Suppressor macrophage (primary cell): Measurements from ENCODE around the gene SPINK4.

ENCODE experiments used
- DNase-seq, 4 experiments: peaks; one replicate each; pipeline ENCODE4 v3.0.0-alpha.2; 2020 to 2022
- total RNA-seq, 17 experiments: gene quantifications; one replicate each; lab custom pipeline; 2026; ENCODE audit warnings: mixed read lengths in 6 of 17, inconsistent platforms in 3 of 17; lab: John Stamatoyannopoulos, UW

SPINK4 gene, protein sequence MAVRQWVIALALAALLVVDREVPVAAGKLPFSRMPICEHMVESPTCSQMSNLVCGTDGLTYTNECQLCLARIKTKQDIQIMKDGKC
- total RNA-seq: 0 to 0.77 (median 0) reads per million in 17 experiments

- no peak for DNase-seq
These were observed at the start of gene SPINK4 for GRCh38 chr9:33239921-33240320. TSS of gene SPINK4 (plus strand) at chr9:33240167. CDS start at chr9:33240209, 42 bp downstream.

GRCh38 chr9:33192493-33193255 lies 47.3 kb upstream of the SPINK4 start:
- DNase-seq: no peak

DNA sequence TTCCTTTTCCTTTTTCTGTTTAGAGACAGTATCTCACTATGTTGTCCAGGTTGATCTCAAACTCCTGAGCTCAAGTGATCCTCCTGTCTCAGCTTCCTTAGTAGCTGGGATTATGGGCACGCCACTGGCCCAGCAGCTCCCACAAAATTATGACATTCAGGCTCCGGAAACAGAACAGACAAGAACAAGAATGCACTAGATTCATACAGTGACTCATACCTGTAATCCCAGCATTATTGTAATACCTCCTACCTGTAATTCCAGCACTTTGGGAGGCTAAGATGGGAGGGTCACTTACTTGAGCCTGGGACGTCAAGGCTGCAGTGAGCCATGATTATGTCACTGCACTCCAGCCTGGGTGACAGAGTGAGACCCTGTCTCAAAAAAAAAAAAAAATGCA lies 46.1 kb upstream of the SPINK4 start:
- no peak for DNase-seq

GRCh38 chr9:33196736-33197135 lies 43.2 kb upstream of the SPINK4 start:
- DNase-seq: no peak

DNA sequence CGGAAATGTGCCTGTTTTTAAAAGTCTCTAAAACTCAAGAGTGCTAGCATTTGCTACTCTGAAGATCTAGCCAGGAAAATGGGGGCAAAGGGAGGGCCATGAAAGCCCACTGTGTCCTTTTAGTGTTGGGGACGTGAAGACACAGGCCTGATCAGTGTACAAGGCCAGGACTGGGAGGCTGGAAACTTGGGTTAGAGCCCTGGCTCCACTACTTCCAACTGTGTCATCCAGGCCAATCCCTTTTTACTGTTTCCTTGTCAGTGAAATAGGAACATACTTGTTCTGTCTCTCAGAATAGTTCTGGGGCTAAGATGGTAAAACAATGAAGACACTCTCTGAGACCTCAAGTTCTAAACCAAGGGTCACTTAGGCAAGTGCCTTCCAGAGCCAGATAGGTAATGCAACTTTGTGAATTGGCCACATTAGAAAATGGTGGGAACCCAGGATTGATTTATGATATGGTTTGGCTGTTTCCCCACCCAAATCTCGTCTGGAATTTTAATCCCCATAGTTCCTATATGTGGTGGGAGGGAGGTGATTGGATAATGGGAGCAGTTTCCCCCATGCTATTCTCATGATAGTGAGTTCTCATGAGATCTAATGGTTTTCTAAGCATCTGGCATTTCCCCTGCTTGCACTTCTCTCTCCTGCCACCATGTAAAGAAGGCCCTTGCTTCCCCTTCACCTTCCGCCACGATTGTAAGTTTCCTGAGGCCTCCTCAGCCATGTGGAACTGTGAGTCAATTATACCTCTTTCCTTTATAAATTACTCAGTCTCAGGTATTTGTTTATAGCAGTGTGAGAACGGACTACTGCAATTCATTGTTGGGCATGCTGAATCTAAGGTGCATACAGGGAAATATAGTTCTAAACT lies 42.5 kb upstream of the SPINK4 start:
- no peak for DNase-seq

DNA sequence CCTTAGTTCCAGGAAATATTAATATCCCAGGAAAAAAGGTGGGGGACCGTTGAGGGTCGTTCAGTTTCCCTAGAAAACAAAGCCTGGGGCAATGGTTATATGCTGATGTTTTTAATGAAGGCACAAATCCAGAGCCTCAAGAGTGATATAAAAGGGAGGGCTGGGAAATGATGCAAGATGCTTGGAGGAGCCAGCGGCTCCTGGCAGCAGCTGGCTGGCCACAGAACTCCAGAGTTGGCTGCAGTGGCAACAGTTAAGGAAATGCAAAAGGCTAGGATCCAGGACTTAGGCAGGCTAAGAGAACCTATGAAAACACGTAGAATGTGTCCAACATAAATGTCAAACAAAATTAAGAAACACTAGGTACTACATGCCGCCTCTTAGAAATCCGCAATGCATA lies 41.8 kb upstream of the SPINK4 start:
- DNase-seq: no peak

GRCh38 chr9:33202018-33202417 lies 37.9 kb upstream of the SPINK4 start:
- no peak for DNase-seq

DNA sequence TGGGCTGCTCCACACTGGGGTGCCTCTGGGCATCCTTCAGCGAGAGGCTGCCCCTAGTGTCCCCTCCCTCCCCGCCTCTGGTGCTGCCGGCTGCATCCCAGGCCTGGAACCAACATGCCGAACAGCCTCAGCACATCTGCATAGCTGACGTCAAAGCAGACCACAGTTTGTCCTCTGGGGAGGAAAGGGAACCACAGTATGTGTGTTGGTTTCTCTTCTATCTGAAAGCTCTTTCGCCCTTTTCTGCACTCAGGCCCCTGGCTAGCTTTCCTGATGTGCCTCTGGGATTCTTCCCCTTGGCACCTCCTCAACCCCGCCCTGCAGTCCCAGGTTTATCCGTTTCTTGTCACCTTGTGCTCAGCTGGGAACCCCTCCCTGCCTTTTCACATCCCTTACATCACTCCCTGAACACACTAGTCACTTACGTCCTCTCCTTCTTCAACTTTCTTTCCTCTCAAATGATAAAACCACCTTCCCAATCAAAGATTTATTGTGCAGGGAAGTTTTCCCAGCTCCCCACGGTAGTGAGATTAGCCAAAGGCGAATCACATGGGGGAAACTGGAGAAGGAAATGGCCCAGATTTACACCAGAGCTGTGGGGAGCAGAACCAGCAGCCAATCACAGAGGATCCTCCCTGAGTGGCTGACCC lies 37.3 kb upstream of the SPINK4 start:
- DNase-seq: peak; percentile 39 to 63 (median 60)

- DNase-seq: no peak
These were observed 30.6 kb upstream of the SPINK4 start for GRCh38 chr9:33209394-33209793.

- no peak for DNase-seq
These were observed 29.8 kb upstream of the SPINK4 start for GRCh38 chr9:33210006-33210715.

GRCh38 chr9:33211695-33212393 lies 28.1 kb upstream of the SPINK4 start:
- no peak for DNase-seq

DNA sequence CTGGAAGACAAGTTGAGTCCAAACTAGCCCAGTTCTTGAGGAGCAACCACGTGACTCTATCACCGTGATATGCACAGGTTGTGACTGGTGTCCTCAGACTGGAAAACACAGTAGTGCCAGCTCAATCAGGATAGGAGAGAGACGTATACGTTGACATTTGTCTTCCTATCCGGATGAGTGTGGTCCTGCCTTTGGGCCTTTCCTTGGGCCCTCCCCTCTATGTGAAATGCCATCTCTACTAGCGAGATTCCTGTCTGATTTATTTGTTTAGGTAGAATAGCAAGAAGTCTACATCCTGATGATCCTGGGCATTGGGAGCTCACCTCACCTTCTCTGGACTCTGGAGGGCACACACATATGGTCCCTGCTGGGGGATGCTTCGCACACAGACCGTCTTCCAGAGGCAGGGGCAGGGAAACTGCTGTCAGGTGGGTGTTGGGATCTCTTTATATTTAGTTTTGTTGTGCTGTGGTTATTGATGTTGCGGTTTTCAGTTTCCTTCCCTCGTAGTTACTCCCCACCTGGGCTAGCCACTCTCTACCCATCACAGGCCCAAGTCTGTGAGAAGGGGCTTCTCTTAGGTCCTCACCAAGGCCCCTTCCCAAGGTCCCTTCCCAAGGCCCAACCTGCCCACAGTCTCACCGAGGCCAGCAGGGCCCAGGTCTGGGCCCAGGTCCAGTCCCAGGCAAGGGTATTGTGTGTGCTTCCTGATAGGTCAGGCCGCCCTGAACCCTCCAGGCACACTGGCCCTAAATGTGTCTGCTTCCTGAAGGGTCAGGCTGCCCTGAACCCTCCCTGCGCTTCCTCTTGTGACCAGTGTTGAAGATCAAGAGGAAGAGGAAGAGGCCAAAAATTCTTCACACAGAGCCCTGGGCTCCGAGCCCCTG lies 19.0 kb upstream of the SPINK4 start:
- DNase-seq: peak; percentile 15 to 67 (median 57)

DNA sequence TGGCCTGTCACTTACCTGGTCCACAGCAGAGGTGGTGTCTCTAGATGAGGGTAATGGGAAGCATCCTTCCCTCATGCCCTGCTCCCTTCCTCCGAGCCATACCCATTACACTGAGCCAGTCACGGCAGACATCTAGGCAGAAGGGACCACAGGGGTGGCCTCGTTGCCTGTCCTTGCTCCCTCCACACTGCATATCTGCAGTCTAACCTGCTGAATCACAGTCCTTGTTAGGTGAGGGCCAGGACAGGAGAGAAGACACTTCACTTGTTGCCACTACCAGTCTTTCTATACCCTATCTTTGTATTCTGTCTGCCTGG lies 18.4 kb upstream of the SPINK4 start:
- DNase-seq: no peak

DNA sequence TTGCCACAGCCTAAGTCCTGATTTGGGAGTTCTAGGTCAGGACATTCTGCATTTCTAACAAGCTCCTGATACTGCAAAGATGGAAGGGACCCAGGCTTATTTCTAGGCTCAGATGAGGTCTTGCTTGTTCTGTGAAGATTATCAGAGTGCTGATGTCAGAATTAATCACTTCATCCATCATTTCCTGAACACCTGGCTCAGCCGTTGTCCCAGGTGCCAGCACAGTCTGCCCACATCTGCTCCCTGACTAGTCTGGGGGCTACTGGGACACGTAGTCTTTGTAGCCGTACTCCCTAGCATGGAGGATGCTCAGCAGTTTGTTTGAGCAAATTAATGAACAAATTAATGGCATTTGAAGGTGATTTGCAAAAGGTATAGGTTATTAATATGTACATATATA lies 17.9 kb upstream of the SPINK4 start:
- DNase-seq: no peak

DNA sequence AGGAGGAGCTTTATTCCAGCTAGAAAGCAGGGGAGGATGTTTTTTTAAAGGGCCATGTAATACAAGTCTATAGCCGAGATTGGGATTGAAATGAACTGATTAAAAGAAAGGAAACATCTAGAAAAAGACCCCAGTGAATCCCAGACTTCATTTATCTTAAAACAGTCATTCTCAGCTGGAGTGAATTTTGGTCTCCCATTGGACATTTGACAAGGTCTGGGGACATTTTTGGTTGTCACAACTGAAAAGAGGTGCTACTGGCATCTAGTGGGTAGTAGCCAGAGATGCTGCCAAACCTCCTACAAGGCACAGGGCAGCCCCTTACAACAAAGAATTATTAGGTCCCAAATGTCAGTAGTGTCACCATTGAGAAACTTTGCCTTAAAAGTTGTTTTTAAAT lies 16.3 kb upstream of the SPINK4 start:
- peak in 1 of 4 experiments; percentile 19 for DNase-seq

- DNase-seq: peak; percentile 81 to 89 (median 83)
These were observed 14.4 kb upstream of the SPINK4 start for GRCh38 chr9:33225319-33226147.

DNA sequence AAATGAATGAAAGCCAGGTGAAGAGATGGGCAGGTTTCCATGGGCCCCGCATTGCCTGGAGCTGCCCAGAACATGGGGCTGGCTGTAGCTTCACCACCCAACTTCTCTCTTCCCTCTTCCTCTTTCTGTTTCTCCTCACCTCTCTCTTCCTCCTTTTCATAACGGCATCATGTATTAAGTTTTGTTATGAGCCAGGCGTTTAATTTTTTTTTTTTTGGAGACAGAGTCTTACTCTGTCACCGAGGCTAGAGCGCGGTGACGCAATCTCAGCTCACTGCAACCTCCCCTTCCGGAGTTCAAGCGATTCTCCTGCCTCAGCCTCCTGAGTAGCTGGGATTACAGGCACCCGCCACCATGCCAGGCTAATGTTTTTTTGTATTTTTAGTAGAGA lies 13.0 kb upstream of the SPINK4 start:
- peak; percentile 83 to 94 (median 91) for DNase-seq

DNA sequence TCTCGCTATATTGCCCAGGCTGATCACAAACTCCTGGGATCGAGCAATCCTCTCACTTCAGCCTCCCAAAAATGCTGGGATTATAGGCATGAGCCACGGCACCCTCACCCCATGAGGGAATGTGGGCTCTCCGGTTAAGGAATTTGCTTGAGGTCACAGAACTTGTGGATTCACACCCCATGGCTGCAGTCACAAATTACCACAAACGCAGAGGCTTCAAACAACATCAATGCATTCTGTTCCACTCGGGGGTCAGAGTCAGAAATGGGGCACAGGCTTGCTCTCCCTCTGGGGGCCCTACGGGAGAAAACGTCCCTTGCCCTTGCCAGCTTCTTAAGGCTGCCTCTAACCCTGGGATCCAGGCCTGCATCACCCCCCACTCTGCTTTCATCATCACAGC lies 12.2 kb upstream of the SPINK4 start:
- no peak for DNase-seq

DNA sequence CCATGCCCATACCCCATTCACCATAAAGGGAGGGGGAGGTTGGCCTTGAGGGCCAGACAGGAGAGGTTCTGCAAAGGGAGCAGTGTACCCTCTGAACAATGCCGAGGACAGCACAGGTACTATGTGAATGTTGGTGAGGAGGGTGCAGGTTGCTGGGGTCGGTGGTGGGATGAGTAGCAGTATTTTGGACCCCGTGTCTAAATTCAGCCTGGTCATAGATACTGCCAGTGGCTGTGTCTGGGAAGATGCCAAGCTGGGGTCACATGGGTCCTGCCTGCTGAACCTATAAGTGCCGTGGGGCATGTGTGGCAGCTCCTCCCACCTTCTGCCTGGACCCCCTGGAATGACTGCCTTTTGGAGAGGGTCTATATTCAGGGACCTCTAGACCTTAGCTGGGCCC lies 11.4 kb upstream of the SPINK4 start:
- DNase-seq: no peak
